ENCODE data around the gene MTRR. TPM values are rescaled to one million over a fixed set of nuclear protein-coding genes. Genes with fewer than 3 reads are reported as not detected.

Gene MTRR
- total RNA-seq, 4 donors from 2014 or later, result 39.8 to 138 (median 49.3) TPM

DNA sequence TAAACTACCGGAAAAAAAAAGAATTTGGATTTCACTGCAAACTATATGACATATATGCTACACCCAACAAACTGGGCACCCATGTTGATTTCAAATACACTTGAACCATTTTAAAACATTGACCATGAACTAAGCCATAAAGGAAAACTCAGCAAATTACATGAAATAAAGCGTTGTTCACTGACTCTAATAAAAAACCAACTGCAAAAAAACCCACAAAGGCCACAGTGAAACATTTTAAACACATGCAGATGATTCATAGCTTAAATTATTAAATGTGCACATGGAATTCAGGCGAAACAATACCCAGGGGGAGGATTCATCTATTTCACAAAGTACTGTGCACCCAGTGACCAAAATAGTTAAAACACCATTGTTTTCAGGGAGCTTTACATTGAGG lies 33.3 kb downstream of the MTRR start:
- Histone ChIP-seq H3K27me3 (no peaks in the 10 kb centered on the region), H3K4me1 (no peaks in the 10 kb centered on the region), H3K9me3 (no peaks in the 10 kb centered on the region), H3K36me3 (peaks cover 29 to 45% of the 10 kb centered on the region in 2 donors), H3K4me3 (replicated peaks in 1 of 3) (no peak overlapping the region), H3K27ac (no peak overlapping the region)
- DNase-seq, result no peak
- 63 to 95% methylated on average over 3 of the region's 3 CpGs for WGBS, 2 donors
- no peak for TF ChIP-seq POLR2A (IDR thresholded peaks at IDR 0.05)
- TF ChIP-seq, protein P1, sequence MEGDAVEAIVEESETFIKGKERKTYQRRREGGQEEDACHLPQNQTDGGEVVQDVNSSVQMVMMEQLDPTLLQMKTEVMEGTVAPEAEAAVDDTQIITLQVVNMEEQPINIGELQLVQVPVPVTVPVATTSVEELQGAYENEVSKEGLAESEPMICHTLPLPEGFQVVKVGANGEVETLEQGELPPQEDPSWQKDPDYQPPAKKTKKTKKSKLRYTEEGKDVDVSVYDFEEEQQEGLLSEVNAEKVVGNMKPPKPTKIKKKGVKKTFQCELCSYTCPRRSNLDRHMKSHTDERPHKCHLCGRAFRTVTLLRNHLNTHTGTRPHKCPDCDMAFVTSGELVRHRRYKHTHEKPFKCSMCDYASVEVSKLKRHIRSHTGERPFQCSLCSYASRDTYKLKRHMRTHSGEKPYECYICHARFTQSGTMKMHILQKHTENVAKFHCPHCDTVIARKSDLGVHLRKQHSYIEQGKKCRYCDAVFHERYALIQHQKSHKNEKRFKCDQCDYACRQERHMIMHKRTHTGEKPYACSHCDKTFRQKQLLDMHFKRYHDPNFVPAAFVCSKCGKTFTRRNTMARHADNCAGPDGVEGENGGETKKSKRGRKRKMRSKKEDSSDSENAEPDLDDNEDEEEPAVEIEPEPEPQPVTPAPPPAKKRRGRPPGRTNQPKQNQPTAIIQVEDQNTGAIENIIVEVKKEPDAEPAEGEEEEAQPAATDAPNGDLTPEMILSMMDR (IDR thresholded peaks at IDR 0.05), result no peak
- intact Hi-C loops (cut with DNase I), result no loop called here

DNA sequence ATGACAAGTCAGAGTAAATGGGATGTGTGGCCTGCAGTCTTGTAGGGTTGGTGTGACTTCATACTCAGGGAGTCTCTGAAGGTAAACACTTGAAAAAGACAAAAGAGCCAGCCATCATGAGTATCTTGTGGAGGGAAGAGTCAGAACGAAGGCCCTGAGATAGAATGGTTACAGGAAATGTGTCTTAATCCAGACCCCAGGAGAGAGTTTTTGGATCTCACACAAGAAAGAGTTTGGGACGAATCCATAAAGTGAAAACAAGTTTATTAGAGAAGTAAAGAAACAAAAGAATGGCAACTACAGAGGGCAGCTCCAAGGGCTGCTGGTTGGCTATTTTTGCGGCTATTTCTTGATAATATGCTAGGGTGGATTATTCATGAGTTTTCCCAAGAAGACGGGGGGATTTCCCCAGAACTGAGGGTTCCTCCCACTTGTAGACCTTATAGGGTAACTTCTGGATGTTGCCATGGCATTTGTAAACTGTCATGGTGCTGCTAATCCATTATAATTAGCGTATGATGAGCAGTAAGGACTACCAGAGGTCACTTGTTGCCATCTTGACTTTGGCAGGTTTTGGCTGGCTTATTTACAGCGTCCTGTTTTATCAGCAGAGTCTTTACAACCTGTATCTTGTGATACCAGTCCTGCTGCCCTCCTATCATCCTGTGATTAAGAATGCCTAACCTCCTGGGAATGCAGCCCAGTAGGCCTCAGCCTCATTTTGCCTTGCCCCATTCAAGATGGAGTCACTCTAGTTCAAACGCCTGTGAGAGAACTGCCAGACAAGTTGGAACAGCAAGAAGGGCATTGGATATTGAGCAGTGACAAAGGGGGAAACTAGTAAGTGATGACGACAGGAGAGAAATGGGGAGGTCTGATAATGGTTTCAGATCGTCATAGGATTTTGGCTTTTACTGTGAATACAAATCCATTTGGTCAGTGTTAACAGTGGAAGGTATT lies 34.0 kb downstream of the MTRR start:
- H3K27ac ChIP-seq, result no peak overlapping the region
- 91 to 92% methylated on average over 9 of the region's 9 CpGs for WGBS, 2 donors
- H3K4me1 ChIP-seq, result no peaks in the 10 kb centered on the region
- H3K36me3 ChIP-seq, result peaks cover 29 to 40% of the 10 kb centered on the region in 2 donors
- no peak overlapping the region for H3K4me3 ChIP-seq (replicated peaks in 1 of 3)
- DNase-seq, result no peak
- H3K9me3 ChIP-seq, result no peaks in the 10 kb centered on the region
- intact Hi-C loops (cut with DNase I), result no loop called here
- TF ChIP-seq, protein P1 (IDR thresholded peaks at IDR 0.05), result no peak
- H3K27me3 ChIP-seq, result no peaks in the 10 kb centered on the region

DNA sequence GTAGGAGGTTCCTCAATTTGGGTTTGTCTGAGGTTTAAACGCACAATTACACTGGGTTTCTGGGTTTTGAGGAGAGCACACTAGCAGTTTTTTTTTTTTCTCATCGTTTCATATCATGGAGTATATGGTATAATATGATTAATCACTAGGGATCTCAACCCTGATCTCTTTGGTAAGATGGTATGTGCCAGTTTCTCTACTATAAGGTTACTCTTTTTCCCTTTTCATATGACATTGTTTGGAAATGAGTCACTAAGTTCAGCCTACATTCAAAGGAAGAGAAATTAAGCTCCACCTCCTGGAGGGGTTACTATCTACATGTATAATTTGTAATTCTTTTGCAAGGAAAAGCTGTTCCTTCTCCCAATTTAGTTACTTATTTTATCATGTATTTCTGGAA lies 35.2 kb downstream of the MTRR start:
- no peaks in the 10 kb centered on the region for H3K27me3 ChIP-seq
- H3K9me3 ChIP-seq, result no peaks in the 10 kb centered on the region
- H3K4me3 ChIP-seq (replicated peaks in 1 of 3), result no peak overlapping the region
- no peak for DNase-seq
- no peaks in the 10 kb centered on the region for H3K4me1 ChIP-seq
- no peak for TF ChIP-seq POLR2A (IDR thresholded peaks at IDR 0.05)
- TF ChIP-seq, protein P1 (IDR thresholded peaks at IDR 0.05), result no peak
- peaks cover 21 to 28% of the 10 kb centered on the region in 2 donors for H3K36me3 ChIP-seq
- intact Hi-C loops (cut with DNase I), result no loop called here
- H3K27ac ChIP-seq, result no peak overlapping the region
- WGBS, 2 donors, result 91% methylated on average over 2 of the region's 2 CpGs

DNA sequence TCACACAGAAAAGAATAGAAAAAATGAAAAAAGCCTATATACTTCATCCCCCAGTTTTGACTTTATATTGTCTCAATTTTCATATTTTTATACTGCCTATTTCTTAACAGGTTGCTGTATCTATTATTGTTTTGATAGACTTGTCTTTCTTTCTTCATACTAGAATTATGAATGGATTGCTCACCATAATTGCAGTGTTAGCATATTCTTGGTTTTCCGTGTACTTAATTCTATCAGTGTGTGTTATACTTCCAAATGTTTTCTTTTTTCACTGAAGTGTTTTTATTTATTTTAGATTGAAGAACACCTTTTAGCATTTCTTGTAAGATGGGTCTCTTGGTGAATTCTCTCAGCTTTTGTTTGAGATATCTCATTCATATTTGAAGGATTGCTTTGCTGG lies 38.7 kb downstream of the MTRR start:
- Histone ChIP-seq H3K27me3 (no peaks in the 10 kb centered on the region), H3K4me3 (replicated peaks in 1 of 3) (no peak overlapping the region), H3K9me3 (no peaks in the 10 kb centered on the region), H3K27ac (no peak overlapping the region), H3K4me1 (no peaks in the 10 kb centered on the region), H3K36me3 (peaks cover 0 to 4% of the 10 kb centered on the region in 2 donors)
- DNase-seq, result no peak
- no peak for TF ChIP-seq POLR2A (IDR thresholded peaks at IDR 0.05)
- TF ChIP-seq, protein P1 (IDR thresholded peaks at IDR 0.05), result no peak
- 96 to 100% methylated on average over 1 of the region's 1 CpG for WGBS, 2 donors
- intact Hi-C loops (cut with DNase I), result no loop called here

DNA sequence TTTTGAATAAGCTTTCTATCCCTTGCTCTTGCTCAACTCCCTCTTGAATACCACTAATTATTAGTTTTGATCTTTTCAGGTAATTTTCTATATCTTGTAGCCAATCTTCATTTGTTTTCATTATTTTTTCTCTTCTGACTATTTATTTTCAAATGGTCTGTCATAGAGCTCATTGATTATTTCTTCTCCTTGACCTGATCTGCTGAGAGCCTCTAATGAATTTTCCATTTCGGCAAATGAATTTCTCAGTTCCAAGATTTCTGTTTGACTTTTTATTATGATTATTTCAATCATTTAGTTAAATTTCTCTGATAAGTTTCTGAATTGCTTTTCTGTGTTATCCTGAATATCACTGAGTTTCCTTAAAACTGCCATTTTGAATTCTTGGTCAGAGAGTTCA lies 39.4 kb downstream of the MTRR start:
- DNase-seq, result no peak
- WGBS, 2 donors, result 98 to 100% methylated on average over 1 of the region's 1 CpG
- intact Hi-C loops (cut with DNase I), result no loop called here
- Histone ChIP-seq H3K27ac (no peak overlapping the region), H3K27me3 (no peaks in the 10 kb centered on the region), H3K9me3 (no peaks in the 10 kb centered on the region), H3K36me3 (no peaks in the 10 kb centered on the region), H3K4me3 (replicated peaks in 1 of 3) (no peak overlapping the region), H3K4me1 (no peaks in the 10 kb centered on the region)
- no peak for TF ChIP-seq POLR2A (IDR thresholded peaks at IDR 0.05)
- TF ChIP-seq, protein P1 (IDR thresholded peaks at IDR 0.05), result no peak

All from thyroid gland (tissue), 4 donors.